ENCODE data around the gene CDC42EP1. TPM values are rescaled to one million over a fixed set of nuclear protein-coding genes. Genes with fewer than 3 reads are reported as not detected.

The CDC42EP1 gene
- total RNA-seq (2021; ENCODE audit: unreplicated experiment) (62.5 TPM), Bru-seq, nascent RNA (percentile 78 among the genes with signal in this experiment), BruChase-seq, experiment 1, labeled RNA remaining after a 2-hour chase (percentile 80 among the genes with signal in this experiment), BruChase-seq, experiment 2, labeled RNA remaining after a 6-hour chase (percentile 83 among the genes with signal in this experiment)
- 91.2 TPM for polyA plus RNA-seq (2012; ENCODE audit: insufficient read length)
- long read RNA-seq, partial matches to known transcripts = 53 of 57 reads
- long read RNA-seq, other reads (novel, unspliced or antisense) = 1 of 57 reads

GRCh38 chr22:37559901-37560607 lies at the start of gene CDC42EP1:
Gene CDC42EP1 (plus strand): TSS chr22:37560480. CDS start chr22:37566350, 5,870 bp downstream.
- TF ChIP-seq TCF7L2 (IDR thresholded peaks at IDR 0.05; ENCODE audit: low read depth, low read length) = no peak
- no peak for TF ChIP-seq REST (IDR thresholded peaks at IDR 0.05; ENCODE audit: insufficient read depth in 1 of 2, low read depth in 2 of 2, low read length in 1 of 2)
- intact Hi-C loops (cut with micrococcal nuclease; ENCODE audit: unreplicated experiment) = no loop called here
- ATAC-seq = peak; percentile 74
- BruUV-seq (replicated peaks) = no TSS peak
- POLR2A ChIA-PET = no interaction called here
- Histone ChIP-seq H3K9me3 (ENCODE audit: control insufficient read depth, insufficient read depth, low read depth, low read length) (no peaks in the 10 kb centered on the region), H3K4me1 (ENCODE audit: control insufficient read depth, insufficient read depth, low read length) (peaks cover 33% of the 10 kb centered on the region), H3K36me3 (ENCODE audit: control insufficient read depth, insufficient read depth, low read length) (no peaks in the 10 kb centered on the region; the same call in 1 of the 2 replicates), H3K4me3 (ENCODE audit: low read depth in 2 of 2, low read length in 2 of 2) (peak within 1 kb of the TSS; percentile 68 to 77), H3K27me3 (ENCODE audit: control insufficient read depth, insufficient read depth, low read length) (no peaks in the 10 kb centered on the region), H3K27ac (ENCODE audit: low read length) (peak within 1 kb of the TSS; percentile 84)
- CTCF ChIA-PET = interaction anchor here (0.6 kb wide), 1 partner anchor 10 kb away, joined by 9 read pairs; no protein-coding TSS in a partner anchor
- DNase-seq (ENCODE audit: low read depth, low spot score) = no peak
- in situ Hi-C loops (cut with HindIII; ENCODE audit: low pct_unique_long_range_greater_than_20kb, low sequenced_read_pairs) = no loop called here

- POLR2A ChIA-PET = no interaction called here
- intact Hi-C loops (cut with micrococcal nuclease; ENCODE audit: unreplicated experiment) = no loop called here
These were observed 48.7 kb upstream of the CDC42EP1 start for GRCh38 chr22:37511395-37512104.

More at GRCh38 chr22:37511395-37512104, 48.7 kb upstream of the CDC42EP1 start:
- Histone ChIP-seq H3K4me1 (ENCODE audit: control insufficient read depth, insufficient read depth, low read length) (peaks cover 58% of the 10 kb centered on the region), H3K27me3 (ENCODE audit: control insufficient read depth, insufficient read depth, low read length) (no peaks in the 10 kb centered on the region), H3K4me3 (ENCODE audit: low read depth in 2 of 2, low read length in 2 of 2) (0 out of 4 replicates have a peak overlapping the region, but pooled peaks of 1 of the 2 experiments have one; percentile 14), H3K9me3 (ENCODE audit: control insufficient read depth, insufficient read depth, low read depth, low read length) (no peaks in the 10 kb centered on the region), H3K27ac (ENCODE audit: low read length) (peak overlapping the region; percentile 88), H3K36me3 (ENCODE audit: control insufficient read depth, insufficient read depth, low read length) (no peaks in the 10 kb centered on the region)
- CTCF ChIA-PET = no interaction called here
- DNase-seq (ENCODE audit: low read depth, low spot score) (no peak), ATAC-seq (0 out of 2 replicates have a peak, but pooled peaks have one; percentile 2)
- no TSS peak for BruUV-seq (replicated peaks)
- in situ Hi-C loops (cut with HindIII; ENCODE audit: low pct_unique_long_range_greater_than_20kb, low sequenced_read_pairs) = no loop called here
- TF ChIP-seq SIN3A (IDR thresholded peaks at IDR 0.05; ENCODE audit: borderline replicate concordance, insufficient read depth, low read depth, low read length) = no peak
- no peak for TF ChIP-seq CTCF (IDR thresholded peaks at IDR 0.05)
- TF ChIP-seq TCF7L2 (IDR thresholded peaks at IDR 0.05; ENCODE audit: low read depth, low read length) = no peak
- no peak for TF ChIP-seq POLR2AphosphoS5 (IDR thresholded peaks at IDR 0.05; ENCODE audit: low read depth, low read length)
- no peak for TF ChIP-seq REST (IDR thresholded peaks at IDR 0.05; ENCODE audit: insufficient read depth in 1 of 2, low read depth in 2 of 2, low read length in 1 of 2)
